GM12873 (cell line): ENCODE results near the gene F11R.

Experiments used
- CTCF ChIP-seq: IDR thresholded peaks from 2 replicates; pipeline ENCODE4 v1.5.1; 2012; ENCODE audit warnings: low read depth, mild to moderate bottlenecking, moderate library complexity, low read length, control low read depth; ENCODE audit not compliant: insufficient read depth; ENCODE audit errors: missing control alignments

F11R gene

DNA sequence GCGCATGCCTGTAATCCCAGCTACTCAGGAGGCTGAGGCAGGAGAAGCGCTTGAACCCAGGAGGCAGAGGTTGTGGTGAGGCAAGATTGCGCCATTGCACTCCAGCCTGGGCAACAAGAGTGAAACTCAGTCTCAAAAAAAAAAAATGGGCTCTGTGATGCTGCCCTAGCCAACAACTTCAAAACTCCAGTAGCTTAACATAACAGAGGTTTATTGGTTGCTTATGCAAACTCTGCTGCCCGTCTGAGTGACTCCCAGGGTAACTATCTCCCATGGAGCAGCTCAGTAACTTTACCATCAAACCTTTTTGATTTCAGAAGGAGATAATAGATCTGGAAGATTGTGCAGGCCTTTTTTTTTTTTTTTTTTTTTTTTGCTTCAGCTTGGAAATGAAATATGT, 47.5 kb downstream of the F11R start:
- no peak for TF ChIP-seq CTCF

GRCh38 chr1:160972939-160973338, 48.0 kb downstream of the F11R start:
- no peak for TF ChIP-seq CTCF

DNA sequence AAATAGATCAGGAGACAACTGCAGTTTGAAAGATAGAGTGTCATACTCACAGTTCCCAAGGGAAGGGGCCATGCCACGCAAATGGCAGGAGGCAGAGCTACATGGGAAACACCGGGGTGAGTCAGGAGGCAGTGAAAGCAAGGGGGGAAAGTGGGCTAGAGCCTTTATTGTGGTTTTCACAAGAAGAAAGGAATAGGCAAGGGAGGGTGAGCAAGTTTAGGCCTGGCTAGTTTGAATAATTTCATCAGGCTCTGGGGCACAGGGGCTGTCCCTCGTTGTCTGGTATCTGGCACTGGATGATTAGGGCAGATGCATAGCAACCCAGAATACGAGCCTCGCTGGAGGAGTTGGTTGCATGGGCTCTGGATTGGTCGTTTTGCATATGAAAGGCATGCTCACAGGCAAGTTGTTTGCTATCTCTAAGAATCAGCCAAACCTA, 49.3 kb downstream of the F11R start:
- no peak for TF ChIP-seq CTCF

DNA sequence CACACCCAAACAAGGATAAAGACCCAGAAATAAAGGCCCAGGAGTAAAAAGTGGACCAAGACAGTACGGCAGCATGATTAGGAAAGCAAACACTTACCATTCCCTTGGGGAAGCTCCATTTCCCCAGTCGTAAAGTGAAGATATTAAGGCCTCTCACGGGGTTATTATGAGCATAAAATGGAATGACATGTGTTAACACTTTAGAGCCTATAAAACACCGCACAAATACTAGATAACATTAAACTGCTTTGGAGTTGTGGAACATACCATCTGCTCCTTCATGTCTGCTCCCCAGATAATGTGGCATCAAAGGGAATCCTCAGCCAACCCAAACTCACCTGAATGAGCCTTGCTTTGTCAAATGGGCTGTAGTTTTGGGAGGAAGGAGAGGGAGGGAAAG, 57.4 kb downstream of the F11R start:
- no peak for TF ChIP-seq CTCF

DNA sequence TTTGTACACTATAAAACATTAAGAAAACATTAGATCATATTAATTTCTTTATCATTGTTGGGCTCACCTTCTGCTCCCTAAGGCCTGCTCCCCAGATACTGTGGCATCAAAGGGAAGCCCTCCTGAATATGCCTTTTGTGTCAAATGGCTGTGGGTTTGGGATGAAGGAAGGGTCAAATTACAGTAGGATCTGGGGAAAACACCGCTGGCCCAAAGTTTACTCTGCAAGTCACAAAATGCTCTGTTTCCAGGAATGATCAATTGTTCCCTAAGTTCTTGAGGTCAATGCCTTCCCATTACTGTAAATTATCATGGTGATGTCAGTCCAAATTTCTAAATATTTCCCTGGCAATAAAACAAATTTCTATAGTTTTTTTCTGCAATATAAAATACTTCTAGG, 59.5 kb downstream of the F11R start:
- TF ChIP-seq CTCF: no peak

GRCh38 chr1:160956966-160957365, 64.0 kb downstream of the F11R start:
- no peak for TF ChIP-seq CTCF

- peak; percentile 94 for TF ChIP-seq CTCF
Observed at GRCh38 chr1:160954158-160955104, 66.5 kb downstream of the F11R start, which contains the start of gene ITLN2. TSS of gene ITLN2 (minus strand) at chr1:160954809. CDS start at chr1:160954741, 68 bp downstream.
